GM12878 (cell line): ENCODE measurements around the gene NDUFS6.

Source experiments
- PML ChIP-seq: IDR thresholded peaks from 2 replicates; pipeline ENCODE4 v1.6.1; 2012; ENCODE audit warnings: low read length, inconsistent platforms
- POLR2A ChIP-seq: IDR thresholded peaks from 2 replicates; pipeline ENCODE4 v1.6.1; 2011; ENCODE audit warnings: low read depth, mild to moderate bottlenecking, low read length
- RCOR1 ChIP-seq: conservative IDR thresholded peaks from 2 replicates; pipeline ENCODE4 v1.6.1; 2012; ENCODE audit warnings: low read depth, low read length, improper control_type of control experiment
- TAF1 ChIP-seq: IDR thresholded peaks from 2 replicates; pipeline ENCODE4 v1.6.1; 2011; ENCODE audit warnings: mild to moderate bottlenecking, low read depth, low read length, borderline replicate concordance
- ZNF384 ChIP-seq: IDR thresholded peaks from 2 replicates; pipeline ENCODE4 v1.6.1; 2012; ENCODE audit warnings: low read depth, mild to moderate bottlenecking, low read length, improper control_type of control experiment, borderline replicate concordance
- TF ChIP-seq, protein P1 (sequence below): fragments of 450-650 bp; IDR thresholded peaks from 2 replicates; pipeline ENCODE4 v1.6.1; 2017; ENCODE audit warnings: borderline replicate concordance
- TF ChIP-seq, protein P2 (sequence below): fragments of 450-650 bp; formaldehyde crosslinking; IDR thresholded peaks from 2 replicates; pipeline ENCODE4 v1.5.0; 2022; ENCODE audit warnings: mild to moderate bottlenecking, missing genetic modification characterization
- TF ChIP-seq, protein P3 (sequence below), 3 experiments: IDR thresholded peaks in 2 of 3; conservative IDR thresholded peaks in 1 of 3; 2 replicates each; pipeline ENCODE4 v1.5.1; 2011; ENCODE audit warnings: low read depth in 3 of 3, low read length in 3 of 3, mild to moderate bottlenecking in 3 of 3, control low read depth in 2 of 3, moderate library complexity in 2 of 3, inconsistent platforms in 1 of 3, mixed read lengths in 1 of 3; ENCODE audit not compliant: control insufficient read depth in 2 of 3, insufficient read depth in 1 of 3; ENCODE audit errors: extremely low read depth in 1 of 3
- TF ChIP-seq, protein P4 (sequence below): fragments of 450-650 bp; IDR thresholded peaks from 2 replicates; pipeline ENCODE4 v1.6.1; 2016; ENCODE audit warnings: mild to moderate bottlenecking

DNA sequence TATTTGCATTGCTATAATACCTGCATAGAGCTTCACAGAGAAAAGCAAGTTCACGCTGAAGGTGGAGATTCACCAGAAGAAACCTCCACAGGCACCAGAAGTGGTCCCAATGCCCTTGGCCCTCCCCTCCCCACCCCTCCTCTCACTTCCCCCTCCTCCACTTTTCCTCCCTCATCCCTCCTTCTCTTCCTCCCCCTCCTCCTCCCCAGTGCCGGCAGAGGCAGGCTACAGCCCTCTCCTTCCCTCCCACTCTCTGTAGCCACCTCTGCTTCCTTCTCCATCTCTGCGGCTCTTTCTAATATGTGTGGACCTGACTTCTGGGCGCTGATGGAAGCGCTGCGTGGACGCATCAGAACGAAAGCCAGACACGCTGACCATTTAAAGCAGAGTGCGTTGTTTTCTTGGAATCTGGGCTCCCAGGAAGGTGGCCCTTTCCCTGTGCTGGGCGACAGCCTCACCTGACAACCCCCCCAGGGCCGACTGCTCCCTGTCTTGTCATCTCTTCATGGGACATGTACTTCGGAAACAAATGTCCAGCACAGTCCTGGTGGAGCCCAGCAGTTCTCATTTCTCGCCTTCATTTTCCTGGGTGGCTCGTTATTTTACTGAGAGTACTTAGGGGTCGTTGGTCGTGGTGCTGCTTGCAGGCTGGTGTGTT is 29.5 kb downstream of the NDUFS6 start:
- TF ChIP-seq, protein P1, sequence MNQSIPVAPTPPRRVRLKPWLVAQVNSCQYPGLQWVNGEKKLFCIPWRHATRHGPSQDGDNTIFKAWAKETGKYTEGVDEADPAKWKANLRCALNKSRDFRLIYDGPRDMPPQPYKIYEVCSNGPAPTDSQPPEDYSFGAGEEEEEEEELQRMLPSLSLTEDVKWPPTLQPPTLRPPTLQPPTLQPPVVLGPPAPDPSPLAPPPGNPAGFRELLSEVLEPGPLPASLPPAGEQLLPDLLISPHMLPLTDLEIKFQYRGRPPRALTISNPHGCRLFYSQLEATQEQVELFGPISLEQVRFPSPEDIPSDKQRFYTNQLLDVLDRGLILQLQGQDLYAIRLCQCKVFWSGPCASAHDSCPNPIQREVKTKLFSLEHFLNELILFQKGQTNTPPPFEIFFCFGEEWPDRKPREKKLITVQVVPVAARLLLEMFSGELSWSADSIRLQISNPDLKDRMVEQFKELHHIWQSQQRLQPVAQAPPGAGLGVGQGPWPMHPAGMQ, result no peak
- TF ChIP-seq ZNF384, result no peak
- no peak for TF ChIP-seq TAF1
- TF ChIP-seq RCOR1, result no peak
- TF ChIP-seq PML, result no peak
- TF ChIP-seq, protein P2, sequence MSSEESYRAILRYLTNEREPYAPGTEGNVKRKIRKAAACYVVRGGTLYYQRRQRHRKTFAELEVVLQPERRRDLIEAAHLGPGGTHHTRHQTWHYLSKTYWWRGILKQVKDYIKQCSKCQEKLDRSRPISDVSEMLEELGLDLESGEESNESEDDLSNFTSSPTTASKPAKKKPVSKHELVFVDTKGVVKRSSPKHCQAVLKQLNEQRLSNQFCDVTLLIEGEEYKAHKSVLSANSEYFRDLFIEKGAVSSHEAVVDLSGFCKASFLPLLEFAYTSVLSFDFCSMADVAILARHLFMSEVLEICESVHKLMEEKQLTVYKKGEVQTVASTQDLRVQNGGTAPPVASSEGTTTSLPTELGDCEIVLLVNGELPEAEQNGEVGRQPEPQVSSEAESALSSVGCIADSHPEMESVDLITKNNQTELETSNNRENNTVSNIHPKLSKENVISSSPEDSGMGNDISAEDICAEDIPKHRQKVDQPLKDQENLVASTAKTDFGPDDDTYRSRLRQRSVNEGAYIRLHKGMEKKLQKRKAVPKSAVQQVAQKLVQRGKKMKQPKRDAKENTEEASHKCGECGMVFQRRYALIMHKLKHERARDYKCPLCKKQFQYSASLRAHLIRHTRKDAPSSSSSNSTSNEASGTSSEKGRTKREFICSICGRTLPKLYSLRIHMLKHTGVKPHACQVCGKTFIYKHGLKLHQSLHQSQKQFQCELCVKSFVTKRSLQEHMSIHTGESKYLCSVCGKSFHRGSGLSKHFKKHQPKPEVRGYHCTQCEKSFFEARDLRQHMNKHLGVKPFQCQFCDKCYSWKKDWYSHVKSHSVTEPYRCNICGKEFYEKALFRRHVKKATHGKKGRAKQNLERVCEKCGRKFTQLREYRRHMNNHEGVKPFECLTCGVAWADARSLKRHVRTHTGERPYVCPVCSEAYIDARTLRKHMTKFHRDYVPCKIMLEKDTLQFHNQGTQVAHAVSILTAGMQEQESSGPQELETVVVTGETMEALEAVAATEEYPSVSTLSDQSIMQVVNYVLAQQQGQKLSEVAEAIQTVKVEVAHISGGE (CRISPR knock-in tag), result no peak
- TF ChIP-seq, protein P3, sequence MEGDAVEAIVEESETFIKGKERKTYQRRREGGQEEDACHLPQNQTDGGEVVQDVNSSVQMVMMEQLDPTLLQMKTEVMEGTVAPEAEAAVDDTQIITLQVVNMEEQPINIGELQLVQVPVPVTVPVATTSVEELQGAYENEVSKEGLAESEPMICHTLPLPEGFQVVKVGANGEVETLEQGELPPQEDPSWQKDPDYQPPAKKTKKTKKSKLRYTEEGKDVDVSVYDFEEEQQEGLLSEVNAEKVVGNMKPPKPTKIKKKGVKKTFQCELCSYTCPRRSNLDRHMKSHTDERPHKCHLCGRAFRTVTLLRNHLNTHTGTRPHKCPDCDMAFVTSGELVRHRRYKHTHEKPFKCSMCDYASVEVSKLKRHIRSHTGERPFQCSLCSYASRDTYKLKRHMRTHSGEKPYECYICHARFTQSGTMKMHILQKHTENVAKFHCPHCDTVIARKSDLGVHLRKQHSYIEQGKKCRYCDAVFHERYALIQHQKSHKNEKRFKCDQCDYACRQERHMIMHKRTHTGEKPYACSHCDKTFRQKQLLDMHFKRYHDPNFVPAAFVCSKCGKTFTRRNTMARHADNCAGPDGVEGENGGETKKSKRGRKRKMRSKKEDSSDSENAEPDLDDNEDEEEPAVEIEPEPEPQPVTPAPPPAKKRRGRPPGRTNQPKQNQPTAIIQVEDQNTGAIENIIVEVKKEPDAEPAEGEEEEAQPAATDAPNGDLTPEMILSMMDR (IDR thresholded peaks at IDR 0.05 in 2 of 3, conservative IDR thresholded peaks at IDR 0.05 in 1 of 3; ENCODE audit: control insufficient read depth in 2 of 3, extremely low read depth in 1 of 3, insufficient read depth in 1 of 3, low read depth in 3 of 3, low read length in 3 of 3), result no peak
- TF ChIP-seq, protein P4, sequence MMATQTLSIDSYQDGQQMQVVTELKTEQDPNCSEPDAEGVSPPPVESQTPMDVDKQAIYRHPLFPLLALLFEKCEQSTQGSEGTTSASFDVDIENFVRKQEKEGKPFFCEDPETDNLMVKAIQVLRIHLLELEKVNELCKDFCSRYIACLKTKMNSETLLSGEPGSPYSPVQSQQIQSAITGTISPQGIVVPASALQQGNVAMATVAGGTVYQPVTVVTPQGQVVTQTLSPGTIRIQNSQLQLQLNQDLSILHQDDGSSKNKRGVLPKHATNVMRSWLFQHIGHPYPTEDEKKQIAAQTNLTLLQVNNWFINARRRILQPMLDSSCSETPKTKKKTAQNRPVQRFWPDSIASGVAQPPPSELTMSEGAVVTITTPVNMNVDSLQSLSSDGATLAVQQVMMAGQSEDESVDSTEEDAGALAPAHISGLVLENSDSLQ, result no peak
- TF ChIP-seq POLR2A, result no peak
